Measurements from ENCODE around the gene PCDH10.

DNA sequence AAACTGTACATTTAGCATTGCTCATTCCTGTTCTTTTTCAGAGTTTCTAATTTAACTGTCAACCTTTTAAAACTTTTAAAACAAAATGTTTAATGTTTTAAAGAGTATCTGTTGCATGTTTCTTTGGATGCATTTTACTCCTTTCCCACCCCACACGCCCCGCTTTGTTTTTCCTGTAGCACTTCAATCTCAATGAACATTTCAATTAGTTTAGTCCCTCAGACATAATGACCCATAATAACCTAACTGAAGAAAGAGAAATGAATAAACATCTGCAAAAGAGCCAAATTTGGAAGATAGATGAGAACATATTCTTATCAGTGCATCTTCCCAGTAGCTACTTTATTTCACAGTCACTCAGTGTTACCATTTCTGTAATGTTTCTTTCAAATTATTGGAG, 7.5 kb downstream of the PCDH10 start:
- TF ChIP-seq, protein P1, sequence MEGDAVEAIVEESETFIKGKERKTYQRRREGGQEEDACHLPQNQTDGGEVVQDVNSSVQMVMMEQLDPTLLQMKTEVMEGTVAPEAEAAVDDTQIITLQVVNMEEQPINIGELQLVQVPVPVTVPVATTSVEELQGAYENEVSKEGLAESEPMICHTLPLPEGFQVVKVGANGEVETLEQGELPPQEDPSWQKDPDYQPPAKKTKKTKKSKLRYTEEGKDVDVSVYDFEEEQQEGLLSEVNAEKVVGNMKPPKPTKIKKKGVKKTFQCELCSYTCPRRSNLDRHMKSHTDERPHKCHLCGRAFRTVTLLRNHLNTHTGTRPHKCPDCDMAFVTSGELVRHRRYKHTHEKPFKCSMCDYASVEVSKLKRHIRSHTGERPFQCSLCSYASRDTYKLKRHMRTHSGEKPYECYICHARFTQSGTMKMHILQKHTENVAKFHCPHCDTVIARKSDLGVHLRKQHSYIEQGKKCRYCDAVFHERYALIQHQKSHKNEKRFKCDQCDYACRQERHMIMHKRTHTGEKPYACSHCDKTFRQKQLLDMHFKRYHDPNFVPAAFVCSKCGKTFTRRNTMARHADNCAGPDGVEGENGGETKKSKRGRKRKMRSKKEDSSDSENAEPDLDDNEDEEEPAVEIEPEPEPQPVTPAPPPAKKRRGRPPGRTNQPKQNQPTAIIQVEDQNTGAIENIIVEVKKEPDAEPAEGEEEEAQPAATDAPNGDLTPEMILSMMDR (IDR thresholded peaks at IDR 0.05; ENCODE audit: insufficient read depth, low read length, poor library complexity, severe bottlenecking), result no peak
- TF ChIP-seq EZH2phosphoT487 (conservative IDR thresholded peaks at IDR 0.05; ENCODE audit: low read length), result no peak

Measured in SU-DHL-6 (cell line).